SU-DHL-6 (cell line): Measurements from ENCODE around the gene ADAMTS17.

ENCODE experiments used
- CTCF ChIP-seq: fragments of 200-600 bp; sonication (generic); IDR thresholded peaks from one replicate; pipeline ENCODE4 v1.5.1; 2017; ENCODE audit warnings: antibody characterized with exemption, mild to moderate bottlenecking, low read length, moderate library complexity; ENCODE audit not compliant: insufficient read depth, poor library complexity, severe bottlenecking
- EZH2phosphoT487 ChIP-seq: fragments of 200-600 bp; sonication (generic), shearing (Covaris generic); conservative IDR thresholded peaks from 2 replicates; pipeline ENCODE4 v1.6.1; 2018; ENCODE audit warnings: mild to moderate bottlenecking, antibody characterized with exemption, low read length, moderate library complexity, mixed read lengths

DNA sequence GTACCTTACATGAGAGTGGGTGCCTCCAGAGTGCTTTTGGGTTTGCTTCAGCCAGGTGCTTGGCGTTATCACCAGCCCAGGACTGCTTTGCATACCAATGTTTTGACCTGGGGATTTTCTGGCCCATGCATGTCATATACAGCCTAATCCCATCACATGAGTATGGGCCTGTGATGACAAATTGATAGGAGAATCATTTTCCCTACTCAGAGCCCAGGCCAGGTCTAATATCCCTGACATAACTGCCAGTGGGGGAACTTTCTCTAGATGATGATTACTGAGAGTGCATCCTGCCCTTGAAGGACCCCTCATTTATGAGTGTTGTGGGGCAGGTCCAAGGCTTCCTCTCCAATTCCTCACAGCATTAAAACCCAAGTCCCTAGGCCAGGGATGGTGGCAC is 411.1 kb downstream of the ADAMTS17 start:
- TF ChIP-seq CTCF (no peak), EZH2phosphoT487 (no peak)
